Activated T-cell treated with anti-CD3 and anti-CD28 coated beads, Interleukin-2, amount 50 U/mL, for 72 hours (primary cell): ENCODE data around the gene SPEM1. TPM values are rescaled to one million over a fixed set of nuclear protein-coding genes. Genes with fewer than 3 reads are reported as not detected.

Experiments
- ATAC-seq, 2 donors: fragments of 150-1000 bp; cut with Tn5 transposase; replicated peaks in 1 of 2; 2 replicates each; pipeline ENCODE4 v1.10.0; 2021; ENCODE audit warnings: moderate library complexity in 2 of 2, mild to moderate bottlenecking in 1 of 2
- DNase-seq, 2 donors: peaks; one replicate each; pipeline ENCODE4 v3.0.0; 2021 to 2022; ENCODE audit warnings: mixed read lengths in 1 of 2
- H3K27ac Mint-ChIP-seq: one replicate; pipeline ENCODE4 v1.8.0; 2022; ENCODE audit warnings: mild to moderate bottlenecking, moderate library complexity, mixed read lengths
- H3K27me3 Mint-ChIP-seq: one replicate; pipeline ENCODE4 v1.8.0; 2022; ENCODE audit warnings: low read depth, mixed read lengths
- H3K36me3 Mint-ChIP-seq, 2 donors: one replicate each; pipeline ENCODE4 v1.8.0; 2022; ENCODE audit warnings: mixed read lengths in 2 of 2, mild to moderate bottlenecking in 1 of 2; ENCODE audit not compliant: insufficient read depth in 2 of 2
- H3K4me1 Mint-ChIP-seq: one replicate; pipeline ENCODE4 v1.8.0; 2022; ENCODE audit warnings: low read depth, mixed read lengths
- H3K4me3 Mint-ChIP-seq, 2 donors: one replicate each; pipeline ENCODE4 v1.8.0; 2022; ENCODE audit warnings: mild to moderate bottlenecking in 2 of 2, mixed read lengths in 2 of 2, moderate library complexity in 2 of 2
- H3K9me3 Mint-ChIP-seq, 2 donors: one replicate each; pipeline ENCODE4 v1.8.0; 2022; ENCODE audit warnings: mixed read lengths in 2 of 2
- total RNA-seq, 2 donors: library from RNA; stranded (reverse); gene quantifications; one replicate each; pipeline ENCODE4 v1.2.3, GENCODE V29; 2022

Gene SPEM1
- total RNA-seq, 2 donors from 2014 or later: 0.58 to 0.67 TPM

DNA sequence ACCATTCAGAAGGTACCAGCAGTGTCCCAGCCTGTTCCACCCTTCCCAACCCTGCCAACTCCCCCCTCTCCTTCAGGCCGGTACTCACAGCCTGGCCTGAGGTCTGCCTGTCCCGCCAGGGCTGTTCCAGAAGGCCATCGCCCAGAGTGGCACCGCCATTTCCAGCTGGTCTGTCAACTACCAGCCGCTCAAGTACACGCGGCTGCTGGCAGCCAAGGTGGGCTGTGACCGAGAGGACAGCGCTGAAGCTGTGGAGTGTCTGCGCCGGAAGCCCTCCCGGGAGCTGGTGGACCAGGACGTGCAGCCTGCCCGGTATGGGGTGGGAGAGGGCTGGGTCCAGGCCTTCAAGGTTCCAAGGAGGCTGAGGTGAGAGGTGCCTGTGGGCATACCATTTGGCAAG is 5.3 kb upstream of the SPEM1 start:
- H3K36me3 Mint-ChIP-seq: no peaks in the 10 kb centered on the region
- H3K4me1 Mint-ChIP-seq: no peaks in the 10 kb centered on the region
- ATAC-seq (no peak), DNase-seq (no peak)
- no peak overlapping the region for H3K27ac Mint-ChIP-seq
- no peak overlapping the region for H3K4me3 Mint-ChIP-seq
- H3K27me3 Mint-ChIP-seq: no peaks in the 10 kb centered on the region
- H3K9me3 Mint-ChIP-seq: no peaks in the 10 kb centered on the region

- Mint-ChIP-seq H3K4me1 (no peaks in the 10 kb centered on the region), H3K27me3 (no peaks in the 10 kb centered on the region), H3K27ac (no peak overlapping the region), H3K9me3 (no peaks in the 10 kb centered on the region), H3K36me3 (no peaks in the 10 kb centered on the region), H3K4me3 (no peak overlapping the region)
- no peak for DNase-seq
- ATAC-seq: no peak
Measured at GRCh38 chr17:7415784-7416183, 4.3 kb upstream of the SPEM1 start.

GRCh38 chr17:7416323-7416722 is 3.8 kb upstream of the SPEM1 start:
- Mint-ChIP-seq H3K27me3 (no peaks in the 10 kb centered on the region), H3K4me3 (no peak overlapping the region), H3K36me3 (no peaks in the 10 kb centered on the region), H3K9me3 (no peaks in the 10 kb centered on the region), H3K27ac (no peak overlapping the region), H3K4me1 (no peaks in the 10 kb centered on the region)
- DNase-seq: no peak
- no peak for ATAC-seq

DNA sequence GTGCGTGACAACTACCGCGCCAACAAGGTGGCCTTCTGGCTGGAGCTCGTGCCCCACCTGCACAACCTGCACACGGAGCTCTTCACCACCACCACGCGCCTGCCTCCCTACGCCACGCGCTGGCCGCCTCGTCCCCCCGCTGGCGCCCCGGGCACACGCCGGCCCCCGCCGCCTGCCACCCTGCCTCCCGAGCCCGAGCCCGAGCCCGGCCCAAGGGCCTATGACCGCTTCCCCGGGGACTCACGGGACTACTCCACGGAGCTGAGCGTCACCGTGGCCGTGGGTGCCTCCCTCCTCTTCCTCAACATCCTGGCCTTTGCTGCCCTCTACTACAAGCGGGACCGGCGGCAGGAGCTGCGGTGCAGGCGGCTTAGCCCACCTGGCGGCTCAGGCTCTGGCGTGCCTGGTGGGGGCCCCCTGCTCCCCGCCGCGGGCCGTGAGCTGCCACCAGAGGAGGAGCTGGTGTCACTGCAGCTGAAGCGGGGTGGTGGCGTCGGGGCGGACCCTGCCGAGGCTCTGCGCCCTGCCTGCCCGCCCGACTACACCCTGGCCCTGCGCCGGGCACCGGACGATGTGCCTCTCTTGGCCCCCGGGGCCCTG is 3.0 kb upstream of the SPEM1 start:
- Mint-ChIP-seq H3K4me3 (no peak overlapping the region), H3K4me1 (no peaks in the 10 kb centered on the region), H3K27me3 (no peaks in the 10 kb centered on the region), H3K9me3 (no peaks in the 10 kb centered on the region), H3K27ac (no peak overlapping the region), H3K36me3 (no peaks in the 10 kb centered on the region)
- DNase-seq (no peak), ATAC-seq (no peak)

- no peaks in the 10 kb centered on the region for H3K36me3 Mint-ChIP-seq
- DNase-seq: no peak
- H3K4me1 Mint-ChIP-seq: no peaks in the 10 kb centered on the region
- H3K27ac Mint-ChIP-seq: no peak overlapping the region
- no peak for ATAC-seq
- no peaks in the 10 kb centered on the region for H3K9me3 Mint-ChIP-seq
- H3K4me3 Mint-ChIP-seq: no peak overlapping the region
- no peaks in the 10 kb centered on the region for H3K27me3 Mint-ChIP-seq
Measured at GRCh38 chr17:7418472-7419152, 1.5 kb upstream of the SPEM1 start.

- DNase-seq (no peak), ATAC-seq (no peak)
- no peak overlapping the region for H3K4me3 Mint-ChIP-seq
- no peaks in the 10 kb centered on the region for H3K36me3 Mint-ChIP-seq
- H3K9me3 Mint-ChIP-seq: no peaks in the 10 kb centered on the region
- H3K4me1 Mint-ChIP-seq: no peaks in the 10 kb centered on the region
- H3K27ac Mint-ChIP-seq: no peak overlapping the region
- no peaks in the 10 kb centered on the region for H3K27me3 Mint-ChIP-seq
Measured at GRCh38 chr17:7421186-7421585, 1.1 kb downstream of the SPEM1 start.

DNA sequence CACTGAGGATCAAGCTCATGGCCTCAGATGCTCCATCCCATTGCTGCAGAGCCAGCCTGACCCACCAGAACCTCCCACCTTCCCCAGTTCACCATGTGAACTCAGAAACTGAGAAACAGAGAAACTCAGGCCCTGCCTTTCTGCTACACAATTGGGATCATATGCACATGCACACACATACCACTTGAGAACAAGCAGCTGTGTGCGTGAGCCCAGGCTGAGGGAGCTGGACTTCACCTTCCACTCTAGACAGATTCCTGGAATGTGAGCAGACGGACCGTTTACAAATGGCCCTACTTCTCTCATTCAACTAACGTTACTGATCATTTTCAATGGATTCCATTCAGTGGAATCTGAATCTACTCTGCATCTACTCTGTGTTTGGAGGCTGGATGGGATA is 3.6 kb downstream of the SPEM1 start:
- Mint-ChIP-seq H3K4me1 (no peaks in the 10 kb centered on the region), H3K4me3 (no peak overlapping the region), H3K9me3 (no peaks in the 10 kb centered on the region), H3K36me3 (no peaks in the 10 kb centered on the region), H3K27ac (no peak overlapping the region), H3K27me3 (no peaks in the 10 kb centered on the region)
- ATAC-seq: no peak
- no peak for DNase-seq

- Mint-ChIP-seq H3K4me1 (no peaks in the 10 kb centered on the region), H3K27ac (no peak within 1 kb of the TSS)
- ATAC-seq: no peak
Measured at GRCh38 chr17:7425316-7425715, 5.2 kb downstream of the SPEM1 start, which contains the start of gene SPEM2. Gene SPEM2 (plus strand): TSS chr17:7425616. CDS start chr17:7425689, 73 bp downstream.

DNA sequence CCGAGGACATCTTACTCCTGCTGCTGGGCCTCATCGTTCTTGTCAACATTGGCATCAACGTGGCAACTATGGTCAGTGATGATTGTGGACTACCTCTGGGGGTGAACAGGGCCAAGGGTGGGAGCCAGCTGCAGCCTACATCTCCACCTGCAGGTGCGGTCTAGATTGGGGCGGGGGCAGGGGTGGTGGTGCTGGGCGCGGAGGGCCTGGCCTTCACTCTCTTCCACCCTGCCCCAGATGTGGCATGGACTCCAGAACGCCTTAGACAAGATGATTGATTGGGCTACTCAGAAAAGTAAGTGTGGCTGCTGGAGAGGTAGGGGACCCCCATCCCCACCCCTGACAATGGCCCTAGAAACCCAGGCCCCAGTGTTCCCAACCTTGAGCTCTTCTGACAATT is 5.6 kb downstream of the SPEM1 start:
- H3K4me1 Mint-ChIP-seq: no peaks in the 10 kb centered on the region
- no peaks in the 10 kb centered on the region for H3K36me3 Mint-ChIP-seq
- no peak overlapping the region for H3K27ac Mint-ChIP-seq
- H3K9me3 Mint-ChIP-seq: no peaks in the 10 kb centered on the region
- ATAC-seq: no peak
- no peak overlapping the region for H3K4me3 Mint-ChIP-seq
- DNase-seq: no peak
- H3K27me3 Mint-ChIP-seq: no peaks in the 10 kb centered on the region

More at GRCh38 chr17:7425316-7425715, 5.2 kb downstream of the SPEM1 start, which contains the start of gene SPEM2:
- Mint-ChIP-seq H3K4me3 (no peak within 1 kb of the TSS), H3K27me3 (no peaks in the 10 kb centered on the region), H3K36me3 (no peaks in the 10 kb centered on the region), H3K9me3 (no peaks in the 10 kb centered on the region)
- DNase-seq: no peak

DNA sequence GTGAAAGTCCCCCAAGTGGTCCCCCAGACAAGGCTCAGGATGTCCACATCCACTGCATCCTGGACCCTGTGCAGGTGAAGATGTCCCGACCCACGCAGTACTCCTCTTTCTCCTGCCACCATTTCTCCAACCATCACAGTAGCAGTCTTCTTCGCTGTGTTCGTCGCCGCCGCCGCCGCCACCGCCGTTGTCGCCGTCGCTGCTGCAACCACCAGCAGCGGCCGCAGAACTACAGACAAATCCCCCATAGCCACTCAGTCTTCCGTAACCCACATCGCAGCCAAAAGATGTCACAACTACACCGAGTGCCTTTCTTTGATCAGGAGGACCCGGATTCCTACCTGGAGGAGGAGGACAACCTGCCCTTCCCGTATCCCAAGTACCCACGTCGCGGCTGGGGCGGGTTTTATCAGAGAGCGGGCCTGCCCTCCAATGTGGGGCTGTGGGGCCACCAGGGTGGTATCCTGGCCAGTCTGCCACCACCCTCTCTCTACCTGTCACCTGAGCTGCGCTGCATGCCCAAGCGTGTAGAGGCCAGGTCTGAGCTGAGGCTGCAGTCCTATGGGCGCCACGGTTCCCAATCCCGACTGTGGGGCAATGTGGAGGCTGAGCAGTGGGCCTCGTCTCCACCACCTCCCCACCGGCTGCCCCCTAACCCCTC is 6.2 kb downstream of the SPEM1 start:
- DNase-seq (no peak), ATAC-seq (no peak)
- Mint-ChIP-seq H3K9me3 (no peaks in the 10 kb centered on the region), H3K27ac (no peak overlapping the region), H3K36me3 (no peaks in the 10 kb centered on the region), H3K27me3 (no peaks in the 10 kb centered on the region), H3K4me1 (no peaks in the 10 kb centered on the region), H3K4me3 (no peak overlapping the region)

GRCh38 chr17:7426896-7427489 is 6.9 kb downstream of the SPEM1 start:
- no peak for ATAC-seq
- H3K4me1 Mint-ChIP-seq: no peaks in the 10 kb centered on the region
- no peaks in the 10 kb centered on the region for H3K27me3 Mint-ChIP-seq
- no peaks in the 10 kb centered on the region for H3K9me3 Mint-ChIP-seq
- no peak for DNase-seq
- H3K36me3 Mint-ChIP-seq: no peaks in the 10 kb centered on the region
- no peak overlapping the region for H3K27ac Mint-ChIP-seq
- H3K4me3 Mint-ChIP-seq: no peak overlapping the region

- Mint-ChIP-seq H3K4me1 (no peaks in the 10 kb centered on the region), H3K27ac (no peak overlapping the region), H3K36me3 (no peaks in the 10 kb centered on the region), H3K9me3 (no peaks in the 10 kb centered on the region), H3K27me3 (no peaks in the 10 kb centered on the region), H3K4me3 (no peak overlapping the region)
- DNase-seq (no peak), ATAC-seq (no peak)
Measured at GRCh38 chr17:7427549-7427948, 7.4 kb downstream of the SPEM1 start.

- H3K4me1 Mint-ChIP-seq: no peaks in the 10 kb centered on the region
- no peak within 1 kb of the TSS for H3K4me3 Mint-ChIP-seq
- H3K27ac Mint-ChIP-seq: no peak within 1 kb of the TSS
- no peaks in the 10 kb centered on the region for H3K27me3 Mint-ChIP-seq
- no peaks in the 10 kb centered on the region for H3K36me3 Mint-ChIP-seq
- no peaks in the 10 kb centered on the region for H3K9me3 Mint-ChIP-seq
- DNase-seq: no peak
- no peak for ATAC-seq
Measured at GRCh38 chr17:7428557-7428956, 8.4 kb downstream of the SPEM1 start, which contains the start of gene SPEM3. Gene SPEM3 (plus strand): TSS chr17:7428857. CDS start chr17:7428903, 46 bp downstream.
